NCI-H1417 treated with DMSO at 0.1 percent for 48 hours (cell line): Measurements from ENCODE around the gene EP400.
"Not testable (repeated sequence)": the region's sequence is repeated elsewhere in the genome, so short reads cannot be mapped to it uniquely, and the experiment has no call there.

ENCODE experiments used
- DNase-seq: peaks from one replicate; lab custom pipeline; 2025; lab: John Stamatoyannopoulos, UW

Gene EP400

DNA sequence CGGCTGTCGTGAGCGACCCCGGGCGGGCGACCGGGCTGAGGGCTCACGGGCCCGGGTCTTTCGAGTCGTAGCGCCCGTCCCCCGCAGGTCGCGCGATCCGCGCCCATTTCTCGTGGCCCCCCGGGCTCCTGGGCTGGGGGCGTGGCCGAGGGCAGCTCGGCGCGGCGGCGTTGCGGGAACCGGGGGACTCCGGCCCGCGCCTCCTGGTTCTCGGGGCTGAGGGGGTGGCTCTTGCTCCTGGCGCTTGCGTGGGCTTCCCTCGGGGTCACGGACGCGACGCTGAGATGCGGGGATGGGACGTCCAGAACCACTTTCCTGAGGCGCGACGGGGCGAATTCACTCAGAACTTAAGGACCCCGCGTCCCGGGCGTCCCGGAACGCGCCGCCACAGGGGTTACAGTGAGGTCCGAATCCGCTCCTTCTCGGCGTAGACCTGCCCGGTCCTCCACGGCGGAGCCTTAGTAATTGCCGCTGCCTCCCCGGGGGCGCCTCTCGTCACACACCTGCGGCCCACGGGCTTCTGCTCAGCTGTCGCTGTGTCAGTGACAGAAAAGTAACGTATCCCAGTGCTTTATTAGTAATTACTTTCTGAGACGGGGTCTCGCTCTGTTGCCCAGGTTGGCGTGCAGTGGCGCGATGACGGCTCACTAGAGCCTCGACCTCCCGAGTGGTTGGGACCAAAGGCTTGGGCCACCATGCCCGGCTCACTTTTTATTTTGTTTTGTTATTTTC is 606 bp downstream of the EP400 start:
- DNase-seq: no peak

DNA sequence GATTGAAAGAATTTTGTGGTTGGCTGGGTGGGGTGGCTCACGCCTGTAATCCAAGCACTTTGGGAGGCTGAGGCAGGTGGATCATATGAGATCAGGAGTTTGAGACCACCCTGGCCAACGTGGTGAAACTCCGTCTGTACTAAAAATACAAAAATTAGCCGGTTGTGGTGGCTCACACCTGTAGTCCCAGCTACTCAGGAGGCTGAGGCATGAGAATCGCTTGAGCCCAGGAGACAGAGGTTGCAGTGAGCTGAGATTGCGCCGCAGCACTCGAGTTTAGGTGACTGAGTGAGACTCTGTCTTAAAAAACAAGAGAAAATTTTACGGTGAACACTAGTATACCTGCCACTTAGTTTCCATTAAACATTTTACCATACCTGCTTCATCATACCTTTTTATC is 4.1 kb downstream of the EP400 start:
- not testable (repeated sequence) for DNase-seq

DNA sequence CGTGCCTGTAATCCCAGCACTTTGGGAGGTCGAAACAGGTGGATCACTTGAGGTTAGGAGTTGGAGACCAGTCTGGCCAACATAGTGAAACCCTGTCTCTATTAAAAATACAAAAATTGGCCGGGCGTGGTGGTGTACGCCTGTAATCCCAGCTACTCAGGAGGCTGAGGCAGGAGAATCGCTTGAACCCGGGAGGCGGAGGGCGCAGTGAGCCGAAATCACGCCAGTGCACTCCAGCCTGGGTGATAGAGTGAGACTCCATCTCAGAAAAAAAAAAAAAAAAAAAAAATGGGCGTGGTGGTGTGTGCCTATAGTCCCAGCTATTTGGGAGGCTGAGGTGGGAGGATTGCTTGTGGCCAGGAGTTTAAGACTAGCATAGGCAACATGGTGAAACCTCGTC is 4.7 kb downstream of the EP400 start:
- not testable (repeated sequence) for DNase-seq

DNA sequence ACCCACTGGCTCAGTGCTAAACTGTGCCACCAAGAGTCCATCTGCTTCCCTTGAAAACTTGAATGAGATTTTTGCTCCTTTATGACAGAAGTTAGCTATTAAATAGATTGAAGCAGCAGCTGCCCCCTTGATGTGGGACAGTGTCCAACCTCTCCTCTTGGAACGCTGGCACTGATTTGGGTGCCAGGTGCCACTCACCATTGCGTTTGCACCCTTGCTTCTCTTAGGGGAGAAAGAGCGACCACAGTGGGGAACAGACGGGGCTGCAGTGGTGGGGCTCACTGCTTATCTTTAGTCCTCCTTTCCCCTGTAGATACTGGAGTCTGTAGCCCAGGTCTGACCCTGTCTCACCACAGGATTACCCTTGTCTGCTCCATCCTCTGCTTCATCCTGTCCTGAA is 9.4 kb downstream of the EP400 start:
- no peak for DNase-seq

DNA sequence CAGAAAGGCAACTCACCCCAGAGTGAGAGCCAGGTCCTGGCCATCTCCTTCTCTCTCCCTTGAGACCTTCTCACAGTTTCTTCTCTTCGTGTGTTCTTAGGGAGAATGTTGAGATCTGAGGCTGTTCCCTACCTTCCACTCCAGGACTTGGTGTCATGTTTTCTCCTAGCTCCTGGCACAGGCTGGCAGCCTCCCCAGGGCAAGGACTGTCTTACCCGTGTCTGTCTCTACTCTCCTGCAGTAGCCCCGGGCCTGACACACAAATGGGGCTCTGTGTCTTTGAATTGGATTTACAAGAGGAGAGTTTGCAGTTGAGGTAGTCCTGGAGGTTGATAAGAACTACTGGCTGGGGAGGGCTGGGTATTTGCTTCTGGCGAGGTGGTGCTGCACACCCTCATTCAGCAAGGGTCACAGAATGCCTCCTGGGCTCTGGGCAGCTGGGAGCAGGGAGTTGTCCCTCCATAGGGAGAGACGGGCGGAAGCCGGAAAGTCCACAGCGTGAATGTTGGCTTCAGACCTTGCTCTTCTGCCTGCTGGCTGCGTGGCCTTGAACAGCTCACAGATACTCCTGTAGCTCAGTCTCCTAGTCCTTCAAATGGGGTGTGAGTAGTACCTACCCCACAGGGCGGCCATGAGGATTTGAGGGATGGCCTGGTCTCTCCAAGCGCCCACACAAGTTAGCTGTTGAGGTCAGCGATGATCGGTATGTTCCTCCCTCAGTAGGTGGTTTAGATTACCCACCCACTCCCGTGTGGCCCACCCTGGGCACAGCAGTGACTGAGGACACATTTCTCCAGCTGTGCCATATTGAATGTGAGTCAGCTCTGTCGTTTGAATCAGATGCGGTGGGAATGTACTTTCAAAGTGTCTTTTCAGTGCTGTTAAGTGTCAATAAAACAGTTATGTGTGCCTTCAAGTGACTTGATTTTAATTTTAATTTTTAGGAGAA is 10.2 kb downstream of the EP400 start:
- no peak for DNase-seq

DNA sequence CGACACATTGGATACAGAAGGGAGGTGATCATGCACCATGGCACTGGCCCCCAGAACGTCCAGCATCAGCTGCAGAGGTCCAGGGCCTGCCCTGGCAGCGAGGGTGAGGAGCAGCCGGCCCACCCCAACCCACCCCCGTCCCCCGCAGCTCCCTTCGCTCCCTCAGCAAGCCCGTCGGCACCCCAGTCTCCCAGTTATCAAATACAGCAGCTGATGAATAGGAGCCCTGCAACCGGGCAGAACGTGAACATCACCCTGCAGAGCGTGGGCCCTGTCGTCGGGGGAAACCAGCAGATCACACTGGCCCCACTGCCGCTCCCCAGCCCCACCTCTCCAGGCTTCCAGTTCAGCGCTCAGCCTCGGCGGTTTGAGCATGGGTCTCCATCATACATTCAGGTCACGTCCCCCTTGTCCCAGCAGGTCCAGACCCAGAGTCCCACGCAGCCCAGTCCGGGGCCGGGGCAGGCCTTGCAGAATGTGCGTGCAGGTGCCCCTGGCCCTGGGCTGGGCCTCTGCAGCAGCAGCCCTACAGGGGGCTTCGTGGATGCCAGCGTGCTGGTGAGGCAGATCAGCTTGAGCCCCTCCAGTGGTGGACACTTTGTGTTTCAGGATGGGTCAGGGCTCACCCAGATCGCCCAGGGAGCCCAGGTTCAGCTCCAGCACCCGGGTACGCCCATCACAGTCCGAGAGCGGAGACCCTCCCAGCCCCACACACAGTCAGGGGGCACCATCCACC is 11.0 kb downstream of the EP400 start:
- DNase-seq: not testable (repeated sequence)

DNA sequence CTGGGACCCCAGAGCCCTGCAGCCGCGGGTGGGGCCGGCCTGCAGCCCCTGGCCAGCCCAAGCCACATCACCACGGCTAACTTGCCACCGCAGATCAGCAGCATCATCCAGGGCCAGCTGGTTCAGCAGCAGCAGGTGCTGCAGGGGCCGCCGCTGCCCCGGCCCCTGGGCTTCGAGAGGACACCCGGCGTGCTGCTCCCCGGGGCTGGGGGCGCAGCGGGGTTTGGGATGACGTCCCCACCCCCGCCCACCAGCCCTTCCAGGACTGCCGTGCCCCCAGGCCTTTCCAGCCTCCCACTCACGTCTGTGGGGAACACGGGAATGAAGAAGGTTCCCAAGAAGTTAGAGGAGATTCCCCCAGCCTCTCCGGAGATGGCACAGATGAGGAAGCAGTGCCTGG is 11.6 kb downstream of the EP400 start:
- not testable (repeated sequence) for DNase-seq

DNA sequence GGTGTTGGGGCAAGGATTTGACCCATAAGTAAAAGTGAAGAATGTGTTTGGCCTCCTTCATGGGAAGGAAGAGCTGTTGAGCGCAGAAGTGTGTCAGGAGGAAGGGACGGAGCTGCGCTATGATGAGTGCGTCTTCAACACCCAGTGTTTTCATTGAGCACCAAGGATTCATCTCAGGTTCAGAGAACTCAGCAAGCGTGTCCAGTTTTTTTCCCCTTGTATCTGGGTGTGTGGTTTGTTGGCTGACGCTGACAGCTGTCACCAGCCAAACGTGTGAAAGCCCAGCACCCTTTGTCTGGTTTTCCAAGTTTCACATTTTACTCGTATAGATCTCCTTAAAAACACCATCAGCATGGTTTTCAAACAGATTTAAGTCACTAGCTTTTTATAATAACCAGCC is 12.3 kb downstream of the EP400 start:
- no peak for DNase-seq

DNA sequence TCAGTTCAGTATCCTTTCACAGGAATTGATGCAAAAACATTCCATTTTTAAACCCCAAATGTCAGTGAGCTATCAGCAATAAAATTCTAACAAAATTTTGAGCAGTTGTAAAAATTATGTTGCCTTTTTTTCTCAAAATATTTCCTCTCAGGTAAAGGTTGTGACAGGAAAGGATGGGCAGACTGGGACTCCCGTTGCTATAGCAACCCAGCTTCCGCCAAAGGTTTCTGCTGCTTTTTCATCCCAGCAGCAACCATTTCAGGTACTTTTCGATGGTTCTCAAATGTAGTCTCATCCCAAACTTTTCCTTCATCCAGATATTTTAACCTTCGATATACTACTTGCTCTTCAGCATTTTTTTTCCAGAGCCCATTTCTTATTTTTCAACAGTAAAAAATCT is 13.6 kb downstream of the EP400 start:
- DNase-seq: no peak

DNA sequence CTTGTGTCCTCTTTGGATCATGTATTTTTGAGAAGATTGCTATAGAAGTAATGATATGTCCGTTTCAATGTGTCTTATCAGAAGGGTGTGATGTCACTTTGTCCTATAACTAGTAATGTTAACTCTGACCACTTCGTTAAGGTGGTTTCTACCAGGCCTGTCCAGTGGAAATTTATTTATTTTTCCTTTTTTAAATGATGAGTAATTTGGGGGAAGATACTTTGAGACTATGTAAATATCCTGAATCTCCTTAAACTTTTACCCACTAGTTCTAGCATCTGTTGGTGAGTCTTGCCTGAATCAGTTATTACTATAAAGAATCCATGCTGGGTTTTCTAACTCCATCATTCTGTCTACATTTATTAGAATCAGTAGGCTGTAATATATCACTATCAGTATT is 15.3 kb downstream of the EP400 start:
- no peak for DNase-seq

DNA sequence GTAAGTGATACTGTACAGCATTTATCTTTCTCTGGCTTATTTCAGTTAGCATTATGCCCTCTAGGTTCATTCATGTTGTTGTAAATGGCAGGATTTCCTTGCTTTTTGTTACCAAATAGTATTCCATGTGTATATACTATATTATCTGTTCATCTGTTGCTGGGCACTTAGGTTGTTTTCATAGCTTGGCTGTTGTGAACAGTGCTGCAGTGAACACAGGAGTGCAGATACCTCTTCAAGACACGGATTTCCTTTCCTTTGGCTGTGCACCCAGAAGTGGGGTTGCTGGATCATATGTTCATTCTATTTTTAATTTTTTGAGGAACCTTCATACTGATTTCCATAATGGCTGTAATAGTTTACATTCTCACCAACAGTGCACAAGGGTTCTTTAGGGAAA is 21.5 kb downstream of the EP400 start:
- no peak for DNase-seq

DNA sequence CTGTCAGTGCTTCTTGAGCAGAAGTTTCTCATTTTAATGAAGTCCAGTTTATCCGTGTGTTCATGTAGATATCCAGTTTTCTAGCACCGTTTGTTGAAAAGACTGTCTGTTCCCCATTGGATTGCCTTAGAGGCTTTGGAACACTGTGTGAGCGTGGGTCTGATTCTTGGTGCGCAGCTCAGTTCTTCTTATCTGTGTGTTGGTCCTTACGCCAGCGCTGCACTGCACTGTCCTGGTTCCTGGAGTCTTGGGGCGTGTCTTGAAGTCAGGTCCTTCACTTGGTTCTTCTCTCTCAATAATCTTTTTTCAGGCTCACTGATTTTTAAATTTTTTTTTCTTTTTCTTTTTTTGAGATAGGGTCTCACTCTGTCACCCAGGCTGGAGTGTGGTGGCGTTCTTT is 25.5 kb downstream of the EP400 start:
- no peak for DNase-seq

DNA sequence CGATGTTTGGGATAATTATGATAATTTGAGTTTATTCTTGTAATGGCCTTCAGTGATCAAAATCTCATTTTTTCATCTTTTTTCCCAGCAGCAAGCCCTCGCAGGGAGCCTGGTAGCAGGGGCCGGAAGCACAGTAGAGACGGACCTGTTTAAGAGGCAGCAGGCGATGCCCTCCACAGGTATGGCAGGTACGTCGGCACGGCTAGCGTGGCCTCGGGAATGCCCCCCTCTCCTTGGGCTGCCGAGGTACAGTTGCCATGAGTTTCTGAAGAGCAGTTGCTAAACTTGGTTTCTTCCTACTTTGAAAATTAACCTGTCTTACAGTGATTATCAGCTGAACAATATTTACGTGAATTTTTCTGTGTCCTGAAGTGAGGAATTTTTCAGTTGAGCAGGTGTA is 29.9 kb downstream of the EP400 start:
- DNase-seq: no peak

DNA sequence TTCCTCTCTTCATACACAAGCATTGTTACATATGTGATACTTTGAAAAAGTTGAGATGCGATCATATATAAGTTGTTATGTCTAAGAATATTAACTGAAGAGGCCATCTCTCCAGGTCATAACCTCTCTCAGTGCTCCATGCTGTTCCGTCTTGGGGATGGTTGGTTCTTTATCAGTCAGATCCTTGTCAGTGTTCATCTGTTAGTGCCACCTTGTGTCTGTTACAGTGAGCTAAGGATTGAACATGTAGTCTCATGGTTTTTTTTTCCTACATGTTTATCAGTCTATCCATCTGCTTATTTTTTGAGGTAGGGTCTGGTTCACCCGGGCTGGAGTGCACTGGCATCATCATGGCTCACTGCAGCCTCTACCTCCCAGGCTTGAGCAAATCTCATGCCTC is 30.5 kb downstream of the EP400 start:
- no peak for DNase-seq

DNA sequence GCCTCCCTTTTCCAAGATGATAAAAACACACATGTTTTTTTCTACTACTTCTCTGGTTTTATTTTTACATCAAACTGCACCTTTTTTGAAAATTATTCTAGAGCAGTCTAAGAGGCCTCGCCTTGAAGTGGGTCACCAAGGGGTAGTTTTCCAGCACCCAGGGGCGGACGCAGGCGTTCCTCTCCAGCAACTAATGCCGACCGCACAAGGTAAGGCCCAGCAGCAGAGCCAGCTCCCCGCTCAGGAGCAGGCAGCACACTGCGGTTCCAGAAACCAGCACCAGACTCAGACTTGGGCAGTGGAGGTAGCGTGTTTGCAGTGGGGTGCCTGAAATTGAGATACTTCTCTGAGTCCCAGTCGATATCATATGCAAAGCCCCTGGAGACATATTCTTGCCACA is 31.6 kb downstream of the EP400 start:
- DNase-seq: no peak

DNA sequence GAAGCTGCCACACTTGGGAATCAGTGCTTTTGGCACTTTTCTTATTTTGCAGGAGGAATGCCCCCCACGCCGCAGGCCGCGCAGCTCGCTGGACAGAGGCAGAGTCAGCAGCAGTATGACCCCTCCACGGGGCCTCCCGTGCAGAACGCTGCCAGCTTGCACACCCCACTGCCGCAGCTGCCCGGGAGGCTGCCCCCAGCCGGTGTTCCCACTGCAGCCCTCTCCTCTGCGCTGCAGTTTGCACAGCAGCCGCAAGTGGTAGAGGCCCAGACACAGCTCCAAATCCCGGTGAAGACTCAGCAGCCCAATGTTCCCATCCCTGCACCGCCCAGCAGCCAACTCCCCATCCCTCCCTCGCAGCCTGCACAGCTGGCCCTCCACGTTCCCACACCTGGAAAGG is 32.3 kb downstream of the EP400 start:
- no peak for DNase-seq

DNA sequence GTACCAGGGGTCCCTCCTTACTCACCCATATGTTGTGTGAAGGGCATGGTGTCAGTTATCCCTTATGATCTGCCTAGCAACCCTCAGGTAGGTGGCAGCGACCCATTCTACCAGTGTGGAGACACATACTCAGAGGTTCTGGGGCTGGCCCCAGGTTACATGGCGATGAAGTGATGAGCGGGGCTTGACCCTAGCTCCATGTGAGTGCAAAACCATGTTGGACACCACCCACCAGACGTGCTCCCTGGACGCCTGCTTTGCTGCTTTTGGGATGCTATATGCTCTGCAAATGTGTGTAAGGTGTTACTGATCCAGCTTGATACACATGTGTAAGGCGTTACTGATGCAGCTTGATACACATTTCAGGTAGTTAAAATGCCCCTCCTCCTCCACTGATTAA is 33.3 kb downstream of the EP400 start:
- no peak for DNase-seq

DNA sequence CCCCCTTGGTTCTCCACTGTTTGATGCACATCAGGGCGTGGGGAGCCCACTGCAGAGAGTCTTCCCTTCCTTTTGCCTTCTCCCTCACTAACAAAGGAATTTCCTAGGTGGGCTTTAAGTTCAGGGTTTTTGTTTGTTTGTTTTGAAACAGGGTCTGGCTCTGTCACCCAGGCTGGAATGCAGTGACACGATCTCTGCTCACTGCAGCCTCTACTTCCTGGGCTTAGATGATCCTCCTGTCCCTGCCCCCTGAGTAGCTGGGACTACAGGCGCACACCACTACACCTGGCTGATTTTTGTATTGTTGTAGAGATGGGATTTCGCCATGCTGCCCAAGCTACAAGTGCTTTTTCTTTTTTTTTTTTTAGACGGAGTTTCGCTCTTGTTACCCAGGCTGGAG is 33.8 kb downstream of the EP400 start:
- DNase-seq: no peak

DNA sequence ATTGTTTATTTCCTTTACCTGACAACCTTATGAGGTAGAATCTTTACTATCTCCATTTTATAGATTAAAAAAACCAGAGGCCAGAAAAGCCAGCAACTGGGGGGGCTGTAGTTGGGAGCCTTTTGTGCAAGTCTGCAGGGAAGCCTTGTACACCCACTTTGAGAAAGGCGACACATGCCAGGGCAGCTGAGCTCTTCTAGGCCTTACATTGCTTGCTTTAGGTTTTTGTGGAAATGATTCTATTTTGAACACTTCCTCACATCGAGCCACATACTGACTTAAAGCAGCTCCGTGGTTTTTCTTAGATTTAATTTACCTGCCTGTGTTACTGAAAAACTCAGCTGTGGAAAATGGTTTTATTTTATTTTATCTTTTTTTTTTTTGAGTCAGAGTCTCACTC is 34.6 kb downstream of the EP400 start:
- no peak for DNase-seq

DNA sequence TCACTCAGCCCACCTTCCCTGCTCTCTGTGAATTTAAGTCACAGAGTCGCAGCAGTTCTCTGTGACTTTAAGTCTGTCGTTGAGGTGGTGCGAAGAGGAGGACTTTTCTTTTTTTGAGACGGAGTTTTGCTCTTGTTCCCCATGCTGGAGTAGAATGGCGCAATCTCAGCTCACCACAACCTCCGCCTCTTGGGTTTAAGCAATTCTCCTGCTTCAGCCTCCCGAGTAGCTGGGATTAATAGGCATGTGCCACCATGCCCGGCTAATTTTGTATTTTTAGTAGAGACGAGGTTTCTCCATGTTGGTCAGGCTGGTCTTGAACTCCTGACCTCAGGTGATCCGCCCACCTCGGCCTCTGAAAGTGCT is 35.8 kb downstream of the EP400 start:
- DNase-seq: not testable (repeated sequence)

DNA sequence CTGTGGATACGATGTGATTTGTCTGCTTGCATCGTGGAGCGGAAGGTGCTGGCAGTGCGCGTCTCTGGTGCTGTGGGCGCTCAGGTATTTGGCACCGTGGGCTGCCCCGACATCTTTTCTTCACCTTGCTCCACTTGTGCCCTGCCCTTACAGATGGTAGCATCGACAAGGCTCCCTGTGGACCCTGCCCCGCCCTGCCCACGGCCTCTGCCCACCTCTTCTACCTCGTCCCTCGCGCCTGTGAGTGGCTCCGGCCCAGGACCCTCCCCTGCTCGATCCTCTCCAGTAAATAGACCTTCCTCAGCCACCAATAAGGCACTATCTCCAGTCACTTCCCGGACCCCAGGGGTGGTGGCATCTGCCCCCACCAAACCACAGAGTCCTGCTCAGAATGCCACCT is 36.6 kb downstream of the EP400 start:
- no peak for DNase-seq

DNA sequence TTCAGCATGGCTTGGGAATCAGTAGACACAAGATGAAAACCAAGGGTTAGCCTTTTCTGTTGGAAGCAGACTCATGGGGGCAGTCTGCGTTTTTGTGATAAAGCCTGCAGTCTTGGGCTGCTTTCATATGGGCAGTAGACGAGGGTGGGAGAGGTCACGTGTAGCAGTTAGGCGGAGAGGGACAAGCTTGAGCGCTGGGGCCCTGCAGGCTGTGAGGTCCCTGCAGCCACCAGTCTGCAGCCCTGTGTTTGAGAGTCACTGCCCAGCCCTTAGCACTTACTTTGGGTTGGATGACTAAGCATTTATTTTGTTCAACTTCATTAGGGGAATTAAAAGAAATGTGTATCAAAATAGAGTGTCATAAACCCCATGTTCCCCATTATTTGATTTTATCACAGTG is 37.2 kb downstream of the EP400 start:
- no peak for DNase-seq

DNA sequence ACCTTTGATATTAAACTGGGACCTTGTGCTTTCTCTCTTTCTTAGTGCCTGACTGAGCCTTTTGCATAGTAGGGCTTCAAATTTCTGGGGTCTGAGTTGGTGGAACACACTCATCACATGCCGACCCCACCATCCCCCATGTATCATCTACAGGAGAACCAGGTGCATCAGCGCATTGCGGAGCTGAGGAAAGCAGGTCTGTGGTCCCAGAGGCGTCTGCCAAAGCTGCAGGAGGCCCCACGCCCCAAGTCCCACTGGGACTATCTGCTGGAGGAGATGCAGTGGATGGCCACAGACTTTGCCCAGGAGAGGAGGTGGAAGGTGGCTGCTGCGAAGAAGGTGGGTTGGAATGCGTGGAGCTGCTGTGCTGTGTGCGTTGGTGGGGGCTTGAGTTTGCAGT is 37.8 kb downstream of the EP400 start:
- DNase-seq: no peak
